Epidermal melanocyte (primary cell): ENCODE results near the gene STX3.
"Not testable (repeated sequence)": the region's sequence is repeated elsewhere in the genome, so short reads cannot be mapped to it uniquely, and the experiment has no call there.

Experiments used
- DNase-seq: peaks from one replicate; pipeline ENCODE4 v3.0.0; 2011; ENCODE audit warnings: low spot score; ENCODE audit not compliant: insufficient read length

The STX3 gene

GRCh38 chr11:59787816-59788215 is 32.6 kb downstream of the STX3 start:
- no peak for DNase-seq

DNA sequence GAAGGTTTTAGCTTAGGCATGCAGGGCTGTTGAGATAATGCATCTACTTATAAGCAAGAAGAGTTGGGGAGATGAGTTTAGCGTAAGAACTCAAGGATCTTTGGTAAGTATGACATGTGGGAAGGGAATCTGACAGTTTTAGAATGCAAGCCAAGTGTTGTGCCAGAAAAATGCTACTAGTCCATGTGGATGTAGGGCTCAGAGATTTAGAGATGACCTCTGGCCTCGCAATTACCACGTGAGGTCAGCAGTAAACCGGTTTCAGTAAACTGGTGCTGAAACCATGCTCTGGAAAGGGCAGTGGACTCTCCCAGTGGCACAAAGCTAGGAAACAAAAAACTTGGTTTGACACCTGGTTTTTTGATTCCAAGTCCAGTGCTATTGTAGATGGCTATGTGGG is 36.5 kb downstream of the STX3 start:
- DNase-seq, result no peak

DNA sequence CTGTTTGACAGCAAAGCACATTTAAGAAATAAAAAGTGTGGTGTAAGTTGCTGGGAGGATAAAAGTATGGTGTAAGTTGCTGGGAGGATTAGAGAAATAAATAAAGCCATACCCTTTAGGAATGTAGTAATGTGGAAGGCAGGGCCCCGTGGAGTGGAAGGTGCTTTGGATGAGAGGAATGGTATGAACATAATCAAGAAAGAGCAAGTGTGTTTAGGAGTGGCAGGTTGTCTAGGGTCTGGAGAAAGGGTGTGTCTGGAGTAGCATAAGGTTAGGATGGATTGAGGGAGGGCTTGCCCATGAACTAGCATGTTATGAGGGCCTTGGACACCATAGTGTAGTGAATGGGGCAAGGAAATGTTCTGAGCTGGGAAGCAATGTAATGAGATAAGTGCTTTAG is 37.3 kb downstream of the STX3 start:
- DNase-seq, result no peak

GRCh38 chr11:59794417-59794816 is 39.2 kb downstream of the STX3 start:
- no peak for DNase-seq

DNA sequence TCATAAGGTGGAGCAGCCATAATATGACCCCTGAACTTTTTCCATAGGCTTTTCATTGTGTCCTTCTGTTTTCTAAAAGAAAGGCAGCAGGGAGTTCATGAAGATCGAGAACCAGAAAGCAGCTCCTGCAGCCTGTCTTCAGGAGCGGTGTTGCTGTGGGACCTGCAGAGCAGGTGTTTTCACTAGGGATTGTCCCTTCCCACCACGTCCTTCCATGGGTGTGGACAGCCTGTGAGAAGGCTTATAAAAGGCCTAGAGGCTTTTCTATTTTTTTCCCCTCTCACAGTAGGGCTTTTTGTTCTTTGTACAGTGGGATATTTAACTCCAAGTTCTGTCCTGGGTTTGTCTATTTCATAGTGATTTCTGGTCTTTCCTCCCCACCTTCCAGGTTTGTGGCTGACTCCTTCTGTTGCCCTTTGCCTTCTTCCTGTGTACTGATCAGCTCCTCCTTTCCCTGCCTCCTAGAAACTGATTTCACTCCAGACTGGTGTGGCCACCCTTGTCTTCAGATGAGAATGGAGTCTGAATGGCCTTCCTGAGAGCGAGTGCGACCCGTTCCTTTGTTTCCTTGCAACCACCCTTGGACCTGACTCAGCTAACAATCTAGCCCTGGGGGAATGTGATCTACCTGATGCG is 45.3 kb downstream of the STX3 start:
- DNase-seq, result no peak

- DNase-seq, result no peak
Observed at GRCh38 chr11:59801160-59801706, 46.1 kb downstream of the STX3 start.

GRCh38 chr11:59801981-59802638 is 46.9 kb downstream of the STX3 start:
- DNase-seq, result no peak

DNA sequence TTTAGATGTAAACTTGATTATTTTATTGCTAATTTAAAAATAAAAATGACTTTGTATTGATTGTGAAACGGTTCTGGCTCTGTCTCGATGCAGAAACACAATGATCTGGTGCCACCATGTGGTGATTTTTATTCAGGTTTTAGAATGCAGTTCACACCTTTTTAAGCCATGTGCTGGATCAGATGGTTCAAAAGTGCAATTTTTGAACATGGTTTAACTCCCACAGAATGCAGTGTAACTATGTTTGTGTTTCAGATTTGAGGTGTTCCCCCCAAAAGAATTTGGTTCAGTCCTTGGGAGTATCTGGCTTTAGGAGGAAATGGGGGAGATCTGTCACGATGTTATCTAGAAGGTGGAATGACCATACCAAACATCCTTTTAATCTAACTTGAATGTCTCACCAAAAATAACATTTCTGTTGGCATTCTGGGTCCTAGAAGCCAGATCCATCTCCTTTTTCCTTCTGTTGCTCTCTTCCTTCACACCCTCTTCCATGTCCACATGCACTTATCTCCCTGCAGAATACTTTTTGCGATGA is 47.5 kb downstream of the STX3 start:
- DNase-seq, result no peak

DNA sequence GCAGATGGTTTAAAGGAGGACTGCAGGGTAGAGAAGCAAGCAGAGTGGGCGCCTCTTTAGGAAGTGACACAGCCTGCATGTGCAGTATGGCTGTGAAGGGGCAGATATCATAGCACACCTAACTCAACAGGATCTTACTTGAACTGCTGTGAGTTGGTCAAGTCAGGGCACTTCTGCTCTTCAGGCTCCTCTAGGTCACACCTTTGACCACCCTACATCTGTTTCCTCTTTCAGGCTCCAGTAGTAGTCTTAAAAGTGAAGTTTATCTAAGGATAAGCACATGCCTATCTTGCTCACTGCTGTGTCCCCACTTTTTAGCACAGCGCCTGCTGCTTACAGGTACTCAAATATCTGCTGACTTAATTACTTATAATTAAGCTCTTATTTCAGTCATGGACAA is 48.9 kb downstream of the STX3 start:
- DNase-seq, result no peak

DNA sequence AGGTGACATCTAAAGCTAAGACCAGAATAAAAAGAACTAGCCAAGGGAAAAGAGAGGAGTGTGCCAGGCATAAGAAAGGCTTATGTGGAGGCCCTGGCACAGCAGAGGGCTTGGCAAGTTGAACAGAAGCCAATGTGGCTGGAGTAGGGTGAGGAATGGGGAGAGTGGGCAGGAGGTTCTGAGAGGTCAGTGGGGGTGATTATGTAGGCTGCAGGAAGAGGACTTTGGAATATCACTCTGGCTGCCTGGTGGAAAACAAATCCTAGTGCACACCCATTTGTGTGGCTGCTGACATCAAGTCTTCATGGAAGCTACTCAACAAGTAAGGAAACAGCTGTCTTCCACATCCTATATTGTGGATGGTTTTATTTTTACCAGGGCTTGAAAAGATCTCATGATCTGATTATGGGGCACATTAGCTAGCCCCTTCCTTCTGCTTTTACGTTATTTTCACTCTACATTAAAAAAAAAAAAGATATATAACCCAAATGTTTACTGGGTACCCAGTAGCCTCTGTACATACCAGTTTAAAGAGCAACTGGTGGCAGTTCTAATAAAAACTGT is 52.0 kb downstream of the STX3 start:
- no peak for DNase-seq

- peak; percentile 72 for DNase-seq
Observed at GRCh38 chr11:59810189-59810910, 55.2 kb downstream of the STX3 start, which contains the start of gene MRPL16. Gene MRPL16, minus strand, starts transcription at chr11:59810778. Its CDS starts 120 bp downstream, at chr11:59810658.

- DNase-seq, result no peak
Observed at GRCh38 chr11:59810911-59811259, 55.7 kb downstream of the STX3 start.

GRCh38 chr11:59812220-59812619 is 57.0 kb downstream of the STX3 start:
- no peak for DNase-seq

DNA sequence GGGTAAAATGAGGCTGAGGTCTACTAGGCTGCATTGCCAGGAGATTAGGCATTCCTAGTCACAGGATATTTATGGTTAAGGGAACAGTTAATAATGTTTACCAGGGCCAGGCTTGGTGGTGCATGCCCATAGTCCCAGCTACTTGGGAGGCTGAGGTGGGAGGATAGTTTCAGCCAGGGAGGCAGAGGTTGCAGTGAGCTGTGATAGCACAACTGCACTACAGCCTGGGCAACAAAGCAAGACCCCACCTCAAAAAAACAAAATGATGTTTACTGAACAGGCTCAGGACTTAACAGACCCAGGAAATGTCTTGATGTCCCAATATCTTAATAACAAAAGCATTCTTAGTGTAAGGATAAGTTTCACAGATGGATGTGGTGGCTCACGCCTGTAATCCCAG is 58.2 kb downstream of the STX3 start:
- DNase-seq, result no peak

DNA sequence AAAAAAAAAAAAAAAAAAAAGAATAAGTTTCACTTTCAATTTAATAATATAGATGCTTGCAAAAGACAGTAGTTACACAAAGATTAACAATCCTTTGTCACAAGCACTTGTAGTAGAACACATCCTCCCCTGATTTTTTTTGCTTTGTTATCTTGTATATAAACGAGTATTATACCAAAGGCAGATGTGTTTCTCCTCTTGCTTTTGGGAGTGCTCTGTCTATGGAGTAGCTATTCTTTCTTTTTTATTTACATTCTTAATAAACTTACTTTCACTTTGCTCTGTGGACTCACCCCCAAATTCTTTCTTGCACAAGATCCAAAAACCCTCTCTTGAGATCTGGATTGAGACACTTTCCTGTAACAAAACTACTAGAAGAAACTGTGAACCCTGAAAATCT is 58.8 kb downstream of the STX3 start:
- no peak for DNase-seq

DNA sequence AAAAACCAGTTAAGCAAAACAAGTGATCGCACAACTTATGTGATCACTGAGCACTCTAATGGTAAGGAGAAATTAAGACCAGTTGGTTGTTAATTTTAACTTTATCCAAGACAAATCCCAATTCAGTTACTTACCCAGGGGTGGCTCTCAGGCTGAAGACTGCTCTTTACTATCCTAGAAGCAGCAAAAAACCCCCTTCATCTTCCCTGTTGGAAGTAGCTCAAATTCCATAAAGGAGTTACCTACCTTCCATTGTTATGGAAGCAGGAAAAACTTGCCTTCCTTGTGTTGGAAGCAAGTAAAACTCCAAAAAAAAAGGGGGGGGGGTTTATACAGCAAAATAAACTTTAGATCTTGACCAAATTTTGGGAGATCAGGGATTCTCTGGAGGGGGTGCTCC is 60.6 kb downstream of the STX3 start:
- DNase-seq, result no peak

DNA sequence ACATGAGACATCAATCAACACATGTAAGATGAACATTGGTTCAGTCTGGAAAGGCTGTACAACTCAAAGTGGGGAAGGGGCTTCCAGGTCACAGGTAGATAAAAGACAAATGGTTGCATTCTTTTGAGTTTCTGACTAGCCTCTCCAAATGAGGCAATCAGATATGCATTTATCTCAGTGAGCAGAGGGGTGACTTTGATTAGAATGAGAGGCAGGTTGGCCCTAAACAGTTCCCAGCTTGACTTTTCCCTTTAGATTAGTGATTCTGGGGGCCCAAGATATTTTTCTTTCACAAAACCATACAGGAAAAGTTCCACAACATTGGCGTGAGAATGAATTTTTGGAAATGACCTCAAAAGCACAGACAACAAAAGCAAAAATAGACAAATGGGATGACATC is 61.3 kb downstream of the STX3 start:
- DNase-seq, result not testable (repeated sequence)

- no peak for DNase-seq
Observed at GRCh38 chr11:59818572-59818971, 63.4 kb downstream of the STX3 start.

DNA sequence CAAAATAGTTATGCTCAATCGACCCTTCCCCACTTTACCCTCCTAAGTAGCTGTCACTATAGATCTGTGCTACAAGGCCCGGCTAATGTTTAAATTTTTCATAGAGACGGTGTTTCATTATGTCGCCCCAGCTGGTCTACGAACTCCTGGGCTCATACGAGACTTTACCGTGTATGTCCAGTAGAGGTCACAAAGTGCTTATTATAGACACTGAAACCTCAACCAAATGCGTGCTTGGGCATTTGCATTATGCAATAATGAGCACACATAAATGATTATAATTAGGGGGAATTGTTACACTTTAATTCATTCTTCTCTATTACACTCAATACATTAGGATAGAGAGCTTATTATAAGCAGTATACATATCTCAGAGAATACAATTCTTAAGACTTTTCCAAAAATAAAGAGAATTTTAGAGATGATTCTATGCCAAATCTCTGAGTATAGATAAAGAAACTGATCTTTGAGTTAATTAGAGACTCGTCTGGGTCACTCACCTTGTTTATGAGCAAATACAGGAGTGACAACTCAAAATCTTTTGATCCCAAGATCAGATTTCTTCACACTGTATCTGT is 67.9 kb downstream of the STX3 start:
- no peak for DNase-seq

- DNase-seq, result no peak
Observed at GRCh38 chr11:59829358-59829757, 74.2 kb downstream of the STX3 start.

DNA sequence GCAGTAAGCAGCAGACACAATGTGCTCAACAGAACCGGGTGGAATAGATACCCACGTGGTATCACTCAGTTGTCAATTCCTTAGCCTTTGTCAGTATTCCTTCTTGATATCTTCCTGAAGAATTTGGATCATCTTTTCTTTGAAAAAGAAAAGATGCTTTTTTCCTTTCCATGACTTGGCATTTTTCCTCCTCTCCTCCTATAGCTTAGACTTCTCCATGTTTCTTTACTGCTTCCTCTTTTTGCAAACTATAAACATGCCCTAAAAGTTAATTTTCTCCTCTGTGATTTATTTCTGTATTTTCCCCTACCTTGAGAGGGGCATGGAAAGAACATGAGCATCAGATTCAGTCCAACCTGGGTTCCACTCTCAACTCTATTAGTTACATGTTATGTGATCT is 78.4 kb downstream of the STX3 start:
- DNase-seq, result no peak

DNA sequence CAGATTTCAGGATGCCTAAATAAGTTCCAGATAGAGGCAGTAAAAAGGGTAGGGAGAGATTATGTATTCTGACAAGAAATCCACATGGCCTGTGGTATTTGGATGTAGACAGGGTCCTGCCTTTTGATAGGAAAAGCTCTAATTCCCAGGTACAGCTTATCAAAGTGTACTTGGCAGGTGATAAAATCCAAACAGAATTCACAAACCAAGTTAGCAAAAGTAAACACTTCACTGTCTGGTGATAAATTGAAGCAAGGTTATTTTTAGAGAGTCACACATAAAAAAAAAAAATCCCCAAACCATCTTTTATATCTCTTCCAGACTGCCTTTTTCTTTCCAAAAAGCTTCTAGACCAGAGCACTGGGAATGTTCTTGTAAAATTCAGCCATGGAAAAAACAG is 84.4 kb downstream of the STX3 start:
- no peak for DNase-seq
